ENCODE results near the gene TEX264. TPM values are rescaled to one million over a fixed set of nuclear protein-coding genes. Genes with fewer than 3 reads are reported as not detected.
A peak's percentile ranks its signal among the peaks of the same experiment; 100 is the strongest.

Gene TEX264
- total RNA-seq, 2 experiments from 2014 or later: 45.6 to 50.3 TPM

DNA sequence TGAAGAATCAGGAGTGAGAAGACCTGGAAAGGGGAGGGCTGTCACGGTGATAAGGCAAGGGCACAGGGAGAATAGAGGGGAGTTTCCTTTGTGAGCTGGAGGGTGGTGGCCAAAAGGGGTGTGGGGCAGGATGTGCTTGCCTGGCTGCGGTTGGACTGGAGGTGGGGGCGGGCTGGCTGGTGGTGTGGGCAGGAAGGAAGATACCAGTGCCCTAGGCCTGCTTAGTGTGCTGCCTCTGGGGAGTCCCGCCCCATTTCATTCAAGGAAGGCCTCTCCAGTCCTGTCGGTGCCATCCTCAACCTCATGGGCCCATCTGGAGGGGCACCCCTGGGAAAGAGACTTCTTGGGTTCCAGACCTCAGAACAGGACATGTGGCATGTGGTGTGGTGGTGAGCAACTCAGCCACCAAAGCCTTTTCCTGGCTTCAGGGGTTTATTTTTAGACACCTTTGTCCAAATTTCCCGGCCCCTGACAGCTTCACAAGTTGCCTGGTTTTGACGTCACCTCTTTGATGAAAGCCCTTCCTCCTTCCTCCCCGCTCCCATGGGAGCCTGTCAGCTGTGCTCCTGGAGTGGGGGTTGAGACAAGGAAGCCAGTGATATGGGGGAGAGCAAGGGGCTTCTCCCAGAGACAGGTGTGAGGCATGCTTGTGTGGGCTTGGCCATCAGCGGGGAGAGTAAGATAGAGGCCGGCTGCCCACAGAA lies 15.6 kb downstream of the TEX264 start:
- CTCF ChIA-PET (ENCODE audit: unreplicated experiment): no interaction called here
- H4K20me1 ChIP-seq (ENCODE audit: insufficient read depth, low read length): no peaks in the 10 kb centered on the region
- H3K4me3 ChIP-seq (ENCODE audit: low read depth, low read length, poor library complexity, severe bottlenecking): no peak overlapping the region
- H3K27ac ChIP-seq (ENCODE audit: low read depth, low read length, poor library complexity, severe bottlenecking): peak overlapping the region; percentile 42
- H2AFZ ChIP-seq (ENCODE audit: low read length): no peak overlapping the region
- peaks cover 84% of the 10 kb centered on the region for H3K36me3 ChIP-seq (ENCODE audit: insufficient read depth, low read length)
- DNase-seq (ENCODE audit: low spot score): peak; percentile 72
- H3K4me1 ChIP-seq (ENCODE audit: insufficient read depth, low read length, poor library complexity, severe bottlenecking): peaks cover 25% of the 10 kb centered on the region
- H3K9me3 ChIP-seq (ENCODE audit: low read length): no peaks in the 10 kb centered on the region
- BruUV-seq (replicated peaks): no TSS peak
- H3K79me2 ChIP-seq (ENCODE audit: insufficient read depth, low read depth, low read length): no peaks in the 10 kb centered on the region
- H3K4me2 ChIP-seq (ENCODE audit: low read length): peak overlapping the region; percentile 41
- POLR2A ChIA-PET: interaction anchor here (0.7 kb wide), 1 partner anchor 1442 kb away, joined by 3 read pairs; no protein-coding TSS in a partner anchor
- no peak for TF ChIP-seq EZH2phosphoT487 (IDR thresholded peaks at IDR 0.05; ENCODE audit: borderline replicate concordance, low read depth, low read length)
- TF ChIP-seq, protein P1, sequence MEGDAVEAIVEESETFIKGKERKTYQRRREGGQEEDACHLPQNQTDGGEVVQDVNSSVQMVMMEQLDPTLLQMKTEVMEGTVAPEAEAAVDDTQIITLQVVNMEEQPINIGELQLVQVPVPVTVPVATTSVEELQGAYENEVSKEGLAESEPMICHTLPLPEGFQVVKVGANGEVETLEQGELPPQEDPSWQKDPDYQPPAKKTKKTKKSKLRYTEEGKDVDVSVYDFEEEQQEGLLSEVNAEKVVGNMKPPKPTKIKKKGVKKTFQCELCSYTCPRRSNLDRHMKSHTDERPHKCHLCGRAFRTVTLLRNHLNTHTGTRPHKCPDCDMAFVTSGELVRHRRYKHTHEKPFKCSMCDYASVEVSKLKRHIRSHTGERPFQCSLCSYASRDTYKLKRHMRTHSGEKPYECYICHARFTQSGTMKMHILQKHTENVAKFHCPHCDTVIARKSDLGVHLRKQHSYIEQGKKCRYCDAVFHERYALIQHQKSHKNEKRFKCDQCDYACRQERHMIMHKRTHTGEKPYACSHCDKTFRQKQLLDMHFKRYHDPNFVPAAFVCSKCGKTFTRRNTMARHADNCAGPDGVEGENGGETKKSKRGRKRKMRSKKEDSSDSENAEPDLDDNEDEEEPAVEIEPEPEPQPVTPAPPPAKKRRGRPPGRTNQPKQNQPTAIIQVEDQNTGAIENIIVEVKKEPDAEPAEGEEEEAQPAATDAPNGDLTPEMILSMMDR (conservative IDR thresholded peaks at IDR 0.05; ENCODE audit: low read length): no peak
- intact Hi-C loops (cut with micrococcal nuclease; ENCODE audit: unreplicated experiment): no loop called here
- H3K9me2 ChIP-seq (ENCODE audit: insufficient read depth, low read length): no peaks in the 10 kb centered on the region

GRCh38 chr3:51687431-51688205 lies 16.6 kb downstream of the TEX264 start:
- TF ChIP-seq, protein P1 (conservative IDR thresholded peaks at IDR 0.05; ENCODE audit: low read length): no peak
- TF ChIP-seq EZH2phosphoT487 (IDR thresholded peaks at IDR 0.05; ENCODE audit: borderline replicate concordance, low read depth, low read length): no peak
- intact Hi-C loops (cut with micrococcal nuclease; ENCODE audit: unreplicated experiment): no loop called here

DNA sequence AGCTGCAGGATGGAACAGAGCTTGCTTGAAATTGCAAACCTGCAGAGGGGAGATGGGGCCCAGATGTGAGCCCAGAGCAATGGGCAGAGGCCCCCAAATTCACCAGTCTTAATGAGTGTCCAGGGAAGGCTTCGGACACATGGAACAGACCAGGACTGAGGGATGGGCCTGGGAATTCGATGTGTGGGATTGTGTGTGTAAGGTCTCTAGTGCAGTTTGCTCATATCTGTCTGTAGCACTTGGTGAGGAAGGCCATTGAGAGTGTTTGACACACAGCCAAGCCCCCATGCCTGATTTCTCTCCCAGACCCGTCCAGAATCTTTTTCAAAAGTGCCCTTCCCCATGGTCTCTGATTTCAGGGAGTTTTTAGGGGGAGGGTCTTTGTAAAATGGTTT lies 17.2 kb downstream of the TEX264 start:
- no peak for DNase-seq (ENCODE audit: low spot score)
- peaks cover 16% of the 10 kb centered on the region for H3K4me1 ChIP-seq (ENCODE audit: insufficient read depth, low read length, poor library complexity, severe bottlenecking)
- no peak overlapping the region for H3K4me3 ChIP-seq (ENCODE audit: low read depth, low read length, poor library complexity, severe bottlenecking)
- no peak for TF ChIP-seq EZH2phosphoT487 (IDR thresholded peaks at IDR 0.05; ENCODE audit: borderline replicate concordance, low read depth, low read length)
- TF ChIP-seq, protein P1 (conservative IDR thresholded peaks at IDR 0.05; ENCODE audit: low read length): no peak
- H3K9me3 ChIP-seq (ENCODE audit: low read length): no peaks in the 10 kb centered on the region
- intact Hi-C loops (cut with micrococcal nuclease; ENCODE audit: unreplicated experiment): no loop called here
- H3K9me2 ChIP-seq (ENCODE audit: insufficient read depth, low read length): no peaks in the 10 kb centered on the region
- H3K36me3 ChIP-seq (ENCODE audit: insufficient read depth, low read length): peaks cover 88% of the 10 kb centered on the region
- ChIA-PET POLR2A (no interaction called here), CTCF (ENCODE audit: unreplicated experiment) (no interaction called here)
- BruUV-seq (replicated peaks): no TSS peak
- no peak overlapping the region for H2AFZ ChIP-seq (ENCODE audit: low read length)
- no peak overlapping the region for H3K27ac ChIP-seq (ENCODE audit: low read depth, low read length, poor library complexity, severe bottlenecking)
- no peaks in the 10 kb centered on the region for H3K79me2 ChIP-seq (ENCODE audit: insufficient read depth, low read depth, low read length)
- H3K4me2 ChIP-seq (ENCODE audit: low read length): no peak overlapping the region
- H4K20me1 ChIP-seq (ENCODE audit: insufficient read depth, low read length): no peaks in the 10 kb centered on the region

More at GRCh38 chr3:51687431-51688205, 16.6 kb downstream of the TEX264 start:
- BruUV-seq (replicated peaks): no TSS peak
- H3K79me2 ChIP-seq (ENCODE audit: insufficient read depth, low read depth, low read length): no peaks in the 10 kb centered on the region
- ChIA-PET CTCF (ENCODE audit: unreplicated experiment) (no interaction called here), POLR2A (no interaction called here)
- no peak overlapping the region for H3K4me3 ChIP-seq (ENCODE audit: low read depth, low read length, poor library complexity, severe bottlenecking)
- H3K36me3 ChIP-seq (ENCODE audit: insufficient read depth, low read length): peaks cover 89% of the 10 kb centered on the region
- H2AFZ ChIP-seq (ENCODE audit: low read length): no peak overlapping the region
- H3K27ac ChIP-seq (ENCODE audit: low read depth, low read length, poor library complexity, severe bottlenecking): no peak overlapping the region
- DNase-seq (ENCODE audit: low spot score): no peak
- H4K20me1 ChIP-seq (ENCODE audit: insufficient read depth, low read length): no peaks in the 10 kb centered on the region
- H3K9me3 ChIP-seq (ENCODE audit: low read length): no peaks in the 10 kb centered on the region
- no peaks in the 10 kb centered on the region for H3K9me2 ChIP-seq (ENCODE audit: insufficient read depth, low read length)
- no peak overlapping the region for H3K4me2 ChIP-seq (ENCODE audit: low read length)
- H3K4me1 ChIP-seq (ENCODE audit: insufficient read depth, low read length, poor library complexity, severe bottlenecking): peaks cover 16% of the 10 kb centered on the region
